HL-60 (cell line): ENCODE data around the gene KCNC1.

Experiments used
- CTCF ChIP-seq: IDR thresholded peaks from one replicate; pipeline ENCODE4 v1.5.1; 2011; ENCODE audit warnings: low read length, control low read depth, inconsistent platforms; ENCODE audit not compliant: insufficient read depth
- GABPA ChIP-seq: IDR thresholded peaks from 2 replicates; pipeline ENCODE4 v1.6.1; 2012; ENCODE audit warnings: low read depth
- REST ChIP-seq: IDR thresholded peaks from 2 replicates; pipeline ENCODE4 v1.6.1; 2012; ENCODE audit warnings: low read depth; ENCODE audit not compliant: insufficient replicate concordance

GRCh38 chr11:17805873-17806272 is 71.3 kb downstream of the KCNC1 start:
- TF ChIP-seq CTCF (no peak), GABPA (no peak), REST (no peak)
